Measurements from ENCODE around the gene PAQR5. TPM values are rescaled to one million over a fixed set of nuclear protein-coding genes. Genes with fewer than 3 reads are reported as not detected.

The PAQR5 gene
- total RNA-seq, 1 experiment from 2014 or later, result 9.4 TPM

- ChIA-PET CTCF (interaction anchor here (1.1 to 2.4 kb wide), 2 partner anchors 12 to 256 kb away, joined by 3 to 10 read pairs; partner anchors contain the start of gene PAQR5), POLR2A (no interaction called here)
- DNase-seq (ENCODE audit: low spot score), result no peak
- H3K9me3 Mint-ChIP-seq, result no peaks in the 10 kb centered on the region
- no peak overlapping the region for H3K27ac Mint-ChIP-seq
- peaks cover 13% of the 10 kb centered on the region for H3K4me1 Mint-ChIP-seq
- ATAC-seq, result no peak
- no peak for TF ChIP-seq ZNF138 (CRISPR knock-in tag; conservative IDR thresholded peaks at IDR 0.05)
- H3K4me3 Mint-ChIP-seq, result no peak overlapping the region
- no peaks in the 10 kb centered on the region for H3K36me3 Mint-ChIP-seq
- H3K27me3 Mint-ChIP-seq (ENCODE audit: low read depth), result no peaks in the 10 kb centered on the region; the same call in 1 of the 2 replicates
Measured at GRCh38 chr15:69288011-69288410, 10.7 kb upstream of the PAQR5 start.

GRCh38 chr15:69288531-69289341, 10.0 kb upstream of the PAQR5 start:
- Mint-ChIP-seq H3K9me3 (no peaks in the 10 kb centered on the region), H3K27ac (no peak overlapping the region), H3K27me3 (ENCODE audit: low read depth) (no peaks in the 10 kb centered on the region; the same call in 1 of the 2 replicates), H3K36me3 (no peaks in the 10 kb centered on the region), H3K4me1 (peaks cover 13% of the 10 kb centered on the region), H3K4me3 (no peak overlapping the region)
- DNase-seq (ENCODE audit: low spot score), result no peak
- ATAC-seq, result peak; percentile 48
- TF ChIP-seq RORB (CRISPR knock-in tag; IDR thresholded peaks at IDR 0.05), result no peak
- no peak for TF ChIP-seq ELF4 (CRISPR knock-in tag; IDR thresholded peaks at IDR 0.05; ENCODE audit: low read depth)
- no peak for TF ChIP-seq EMX1 (CRISPR knock-in tag; IDR thresholded peaks at IDR 0.05)
- no peak for TF ChIP-seq SMAD3 (CRISPR knock-in tag; IDR thresholded peaks at IDR 0.05; ENCODE audit: borderline replicate concordance)
- TF ChIP-seq E2F4 (CRISPR knock-in tag; IDR thresholded peaks at IDR 0.05; ENCODE audit: borderline replicate concordance, low read depth), result no peak
- TF ChIP-seq AR (CRISPR knock-in tag; IDR thresholded peaks at IDR 0.05), result no peak
- no peak for TF ChIP-seq USF2 (CRISPR knock-in tag; IDR thresholded peaks at IDR 0.05)
- no peak for TF ChIP-seq SMAD4 (CRISPR knock-in tag; IDR thresholded peaks at IDR 0.05)
- TF ChIP-seq GRHL2 (CRISPR knock-in tag; IDR thresholded peaks at IDR 0.05; ENCODE audit: insufficient replicate concordance, severe bottlenecking), result no peak
- TF ChIP-seq ATF2 (CRISPR knock-in tag; IDR thresholded peaks at IDR 0.05; ENCODE audit: borderline replicate concordance, low read depth), result no peak
- no peak for TF ChIP-seq IRF2 (CRISPR knock-in tag; IDR thresholded peaks at IDR 0.05; ENCODE audit: borderline replicate concordance, low read depth)
- no peak for TF ChIP-seq NR2C2 (CRISPR knock-in tag; IDR thresholded peaks at IDR 0.05)
- no peak for TF ChIP-seq NFATC4 (CRISPR knock-in tag; IDR thresholded peaks at IDR 0.05)
- ChIA-PET CTCF (interaction anchor here (1.1 to 2.4 kb wide), 3 partner anchors 11 to 257 kb away, joined by 3 to 10 read pairs (median 5); partner anchors contain the start of gene PAQR5), POLR2A (interaction anchor here (0.5 kb wide), 1 partner anchor 240 kb away, joined by 3 read pairs; no protein-coding TSS in a partner anchor)

Measured in WTC11 (cell line).